Keratinocyte (primary cell): ENCODE measurements around the gene DLG2.

Experiments
- CTCF ChIP-seq, 3 experiments: IDR thresholded peaks in 1 of 3; conservative IDR thresholded peaks in 1 of 3; optimal IDR thresholded peaks in 1 of 3; 2 replicates in 2 of 3; 3 replicates in 1 of 3; pipeline versions ENCODE3 to v1.5.1; 2011; ENCODE audit warnings: low read length in 3 of 3, mild to moderate bottlenecking in 3 of 3, moderate library complexity in 2 of 3, control low read depth in 1 of 3, inconsistent platforms in 1 of 3; ENCODE audit not compliant: insufficient read depth in 2 of 3; ENCODE audit errors: extremely low read depth in 1 of 3
- EZH2 ChIP-seq: IDR thresholded peaks from one replicate; pipeline ENCODE4 v1.6.1; 2012; ENCODE audit warnings: inconsistent platforms, mild to moderate bottlenecking, low read length, moderate library complexity

GRCh38 chr11:84071851-84072250, 1555.3 kb downstream of the DLG2 start:
- TF ChIP-seq EZH2 (no peak), CTCF (optimal IDR thresholded peaks at IDR 0.05 in 1 of 3, IDR thresholded peaks at IDR 0.05 in 1 of 3, conservative IDR thresholded peaks at IDR 0.05 in 1 of 3; ENCODE audit: extremely low read depth in 1 of 3, insufficient read depth in 2 of 3, low read length in 3 of 3) (no peak)
